HL-60 (cell line): ENCODE data around the gene SP2.

Experiments
- TF ChIP-seq, protein P1 (sequence below): IDR thresholded peaks from one replicate; pipeline ENCODE4 v1.5.1; 2011; ENCODE audit warnings: low read length, control low read depth, inconsistent platforms; ENCODE audit not compliant: insufficient read depth
- TF ChIP-seq, protein P2 (sequence below): IDR thresholded peaks from 2 replicates; pipeline ENCODE4 v1.6.1; 2012; ENCODE audit warnings: low read depth; ENCODE audit not compliant: insufficient replicate concordance

DNA sequence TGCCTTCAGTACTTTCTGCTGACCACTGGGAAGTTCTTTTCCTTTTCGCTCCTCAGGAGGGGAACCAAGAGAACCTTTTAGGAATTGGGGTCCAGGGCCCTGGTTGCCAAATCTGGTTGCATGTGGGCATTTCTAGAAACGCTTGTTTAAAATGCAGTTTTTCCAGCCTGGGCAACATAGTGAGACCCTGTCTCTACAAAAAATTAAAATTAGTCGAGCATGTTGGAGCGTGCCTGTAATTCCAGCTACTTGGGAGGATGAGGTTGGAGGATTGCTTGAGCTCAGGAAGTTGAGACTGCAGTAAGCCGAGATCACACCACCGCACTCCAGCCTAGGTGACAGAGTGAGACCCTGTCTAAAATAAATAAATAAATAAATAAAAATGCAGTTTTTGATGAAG is 46.5 kb downstream of the SP2 start:
- TF ChIP-seq, protein P1, sequence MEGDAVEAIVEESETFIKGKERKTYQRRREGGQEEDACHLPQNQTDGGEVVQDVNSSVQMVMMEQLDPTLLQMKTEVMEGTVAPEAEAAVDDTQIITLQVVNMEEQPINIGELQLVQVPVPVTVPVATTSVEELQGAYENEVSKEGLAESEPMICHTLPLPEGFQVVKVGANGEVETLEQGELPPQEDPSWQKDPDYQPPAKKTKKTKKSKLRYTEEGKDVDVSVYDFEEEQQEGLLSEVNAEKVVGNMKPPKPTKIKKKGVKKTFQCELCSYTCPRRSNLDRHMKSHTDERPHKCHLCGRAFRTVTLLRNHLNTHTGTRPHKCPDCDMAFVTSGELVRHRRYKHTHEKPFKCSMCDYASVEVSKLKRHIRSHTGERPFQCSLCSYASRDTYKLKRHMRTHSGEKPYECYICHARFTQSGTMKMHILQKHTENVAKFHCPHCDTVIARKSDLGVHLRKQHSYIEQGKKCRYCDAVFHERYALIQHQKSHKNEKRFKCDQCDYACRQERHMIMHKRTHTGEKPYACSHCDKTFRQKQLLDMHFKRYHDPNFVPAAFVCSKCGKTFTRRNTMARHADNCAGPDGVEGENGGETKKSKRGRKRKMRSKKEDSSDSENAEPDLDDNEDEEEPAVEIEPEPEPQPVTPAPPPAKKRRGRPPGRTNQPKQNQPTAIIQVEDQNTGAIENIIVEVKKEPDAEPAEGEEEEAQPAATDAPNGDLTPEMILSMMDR: no peak
- TF ChIP-seq, protein P2, sequence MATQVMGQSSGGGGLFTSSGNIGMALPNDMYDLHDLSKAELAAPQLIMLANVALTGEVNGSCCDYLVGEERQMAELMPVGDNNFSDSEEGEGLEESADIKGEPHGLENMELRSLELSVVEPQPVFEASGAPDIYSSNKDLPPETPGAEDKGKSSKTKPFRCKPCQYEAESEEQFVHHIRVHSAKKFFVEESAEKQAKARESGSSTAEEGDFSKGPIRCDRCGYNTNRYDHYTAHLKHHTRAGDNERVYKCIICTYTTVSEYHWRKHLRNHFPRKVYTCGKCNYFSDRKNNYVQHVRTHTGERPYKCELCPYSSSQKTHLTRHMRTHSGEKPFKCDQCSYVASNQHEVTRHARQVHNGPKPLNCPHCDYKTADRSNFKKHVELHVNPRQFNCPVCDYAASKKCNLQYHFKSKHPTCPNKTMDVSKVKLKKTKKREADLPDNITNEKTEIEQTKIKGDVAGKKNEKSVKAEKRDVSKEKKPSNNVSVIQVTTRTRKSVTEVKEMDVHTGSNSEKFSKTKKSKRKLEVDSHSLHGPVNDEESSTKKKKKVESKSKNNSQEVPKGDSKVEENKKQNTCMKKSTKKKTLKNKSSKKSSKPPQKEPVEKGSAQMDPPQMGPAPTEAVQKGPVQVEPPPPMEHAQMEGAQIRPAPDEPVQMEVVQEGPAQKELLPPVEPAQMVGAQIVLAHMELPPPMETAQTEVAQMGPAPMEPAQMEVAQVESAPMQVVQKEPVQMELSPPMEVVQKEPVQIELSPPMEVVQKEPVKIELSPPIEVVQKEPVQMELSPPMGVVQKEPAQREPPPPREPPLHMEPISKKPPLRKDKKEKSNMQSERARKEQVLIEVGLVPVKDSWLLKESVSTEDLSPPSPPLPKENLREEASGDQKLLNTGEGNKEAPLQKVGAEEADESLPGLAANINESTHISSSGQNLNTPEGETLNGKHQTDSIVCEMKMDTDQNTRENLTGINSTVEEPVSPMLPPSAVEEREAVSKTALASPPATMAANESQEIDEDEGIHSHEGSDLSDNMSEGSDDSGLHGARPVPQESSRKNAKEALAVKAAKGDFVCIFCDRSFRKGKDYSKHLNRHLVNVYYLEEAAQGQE: no peak
